Measurements from ENCODE around the gene C20orf173. TPM values are rescaled to one million over a fixed set of nuclear protein-coding genes. Genes with fewer than 3 reads are reported as not detected.
A peak's percentile ranks its signal among the peaks of the same experiment; 100 is the strongest.
"Not testable (repeated sequence)": the region's sequence is repeated elsewhere in the genome, so short reads cannot be mapped to it uniquely, and the experiment has no call there.

C20orf173 gene
- total RNA-seq, 1 donor from 2014 or later = not detected

- Histone ChIP-seq H3K27me3 (ENCODE audit: low read depth) (no peaks in the 10 kb centered on the region), H3K27ac (no peak overlapping the region), H3K4me1 (no peaks in the 10 kb centered on the region), H3K4me3 (no peak overlapping the region), H3K36me3 (peaks cover 94% of the 10 kb centered on the region), H3K9me3 (no peaks in the 10 kb centered on the region)
- intact Hi-C loops (cut with DNase I) = no loop called here
- DNase-seq (no peak), ATAC-seq (no peak)
- TF ChIP-seq, protein P1, sequence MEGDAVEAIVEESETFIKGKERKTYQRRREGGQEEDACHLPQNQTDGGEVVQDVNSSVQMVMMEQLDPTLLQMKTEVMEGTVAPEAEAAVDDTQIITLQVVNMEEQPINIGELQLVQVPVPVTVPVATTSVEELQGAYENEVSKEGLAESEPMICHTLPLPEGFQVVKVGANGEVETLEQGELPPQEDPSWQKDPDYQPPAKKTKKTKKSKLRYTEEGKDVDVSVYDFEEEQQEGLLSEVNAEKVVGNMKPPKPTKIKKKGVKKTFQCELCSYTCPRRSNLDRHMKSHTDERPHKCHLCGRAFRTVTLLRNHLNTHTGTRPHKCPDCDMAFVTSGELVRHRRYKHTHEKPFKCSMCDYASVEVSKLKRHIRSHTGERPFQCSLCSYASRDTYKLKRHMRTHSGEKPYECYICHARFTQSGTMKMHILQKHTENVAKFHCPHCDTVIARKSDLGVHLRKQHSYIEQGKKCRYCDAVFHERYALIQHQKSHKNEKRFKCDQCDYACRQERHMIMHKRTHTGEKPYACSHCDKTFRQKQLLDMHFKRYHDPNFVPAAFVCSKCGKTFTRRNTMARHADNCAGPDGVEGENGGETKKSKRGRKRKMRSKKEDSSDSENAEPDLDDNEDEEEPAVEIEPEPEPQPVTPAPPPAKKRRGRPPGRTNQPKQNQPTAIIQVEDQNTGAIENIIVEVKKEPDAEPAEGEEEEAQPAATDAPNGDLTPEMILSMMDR (IDR thresholded peaks at IDR 0.05) = no peak
Measured at GRCh38 chr20:35551503-35551902, 22.1 kb upstream of the C20orf173 start.

GRCh38 chr20:35547329-35547728 is 17.9 kb upstream of the C20orf173 start:
- intact Hi-C loops (cut with DNase I) = no loop called here
- no peak for DNase-seq
- H3K36me3 ChIP-seq = peaks cover 83% of the 10 kb centered on the region
- peaks cover 6% of the 10 kb centered on the region for H3K4me1 ChIP-seq
- TF ChIP-seq, protein P1 (IDR thresholded peaks at IDR 0.05) = no peak
- no peaks in the 10 kb centered on the region for H3K9me3 ChIP-seq
- no peak overlapping the region for H3K27ac ChIP-seq
- ATAC-seq = no peak
- no peaks in the 10 kb centered on the region for H3K27me3 ChIP-seq (ENCODE audit: low read depth)
- no peak overlapping the region for H3K4me3 ChIP-seq

DNA sequence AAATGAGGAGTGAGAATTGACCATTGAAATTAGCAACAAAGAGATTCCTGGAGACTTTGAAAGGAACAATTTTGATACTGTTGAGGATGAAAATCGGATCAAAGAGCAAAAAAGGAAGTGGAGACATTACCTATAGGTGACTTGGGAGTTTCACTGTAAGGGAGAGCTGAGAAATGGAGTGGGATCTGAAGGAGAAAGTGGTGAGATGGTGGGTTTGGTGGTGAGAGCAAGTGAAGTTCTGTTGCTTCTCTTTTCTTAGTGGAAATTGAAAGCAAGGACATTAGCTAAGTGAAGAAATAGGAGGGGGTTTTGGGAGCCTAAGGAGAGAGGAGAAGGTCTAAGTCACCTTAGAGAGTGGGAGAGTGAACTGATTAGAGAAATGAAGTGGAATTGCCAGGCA is 16.7 kb upstream of the C20orf173 start:
- peaks cover 71% of the 10 kb centered on the region for H3K36me3 ChIP-seq
- H3K27ac ChIP-seq = no peak overlapping the region
- DNase-seq = no peak
- no peak for ATAC-seq
- no peak overlapping the region for H3K4me3 ChIP-seq
- TF ChIP-seq, protein P1 (IDR thresholded peaks at IDR 0.05) = no peak
- intact Hi-C loops (cut with DNase I) = no loop called here
- H3K9me3 ChIP-seq = no peaks in the 10 kb centered on the region
- H3K4me1 ChIP-seq = peaks cover 13% of the 10 kb centered on the region
- no peaks in the 10 kb centered on the region for H3K27me3 ChIP-seq (ENCODE audit: low read depth)

DNA sequence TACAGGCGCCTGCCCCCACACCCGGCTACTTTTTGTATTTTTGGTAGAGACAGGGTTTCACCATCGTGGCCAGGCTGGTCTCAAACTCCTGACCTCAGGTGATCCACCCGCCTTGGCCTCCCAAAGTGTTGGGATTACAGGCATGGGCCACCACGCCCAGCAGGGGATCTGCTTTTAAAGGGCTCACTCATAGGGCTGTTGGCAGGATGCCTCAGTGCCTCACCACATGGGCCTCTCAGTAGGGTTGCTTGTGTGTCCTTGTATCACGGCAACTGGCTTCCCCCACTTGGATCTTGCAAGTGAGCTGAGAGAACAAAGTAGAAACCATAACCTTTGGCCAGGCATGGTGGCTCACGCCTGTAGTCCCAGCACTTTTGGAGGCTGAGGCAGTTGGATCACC is 15.5 kb upstream of the C20orf173 start:
- intact Hi-C loops (cut with DNase I); H3K4me3 ChIP-seq; H3K27me3 ChIP-seq (ENCODE audit: low read depth); H3K27ac ChIP-seq; H3K9me3 ChIP-seq; ATAC-seq; DNase-seq: not testable (repeated sequence)
- peaks cover 59% of the 10 kb centered on the region for H3K36me3 ChIP-seq
- H3K4me1 ChIP-seq = peaks cover 15% of the 10 kb centered on the region

DNA sequence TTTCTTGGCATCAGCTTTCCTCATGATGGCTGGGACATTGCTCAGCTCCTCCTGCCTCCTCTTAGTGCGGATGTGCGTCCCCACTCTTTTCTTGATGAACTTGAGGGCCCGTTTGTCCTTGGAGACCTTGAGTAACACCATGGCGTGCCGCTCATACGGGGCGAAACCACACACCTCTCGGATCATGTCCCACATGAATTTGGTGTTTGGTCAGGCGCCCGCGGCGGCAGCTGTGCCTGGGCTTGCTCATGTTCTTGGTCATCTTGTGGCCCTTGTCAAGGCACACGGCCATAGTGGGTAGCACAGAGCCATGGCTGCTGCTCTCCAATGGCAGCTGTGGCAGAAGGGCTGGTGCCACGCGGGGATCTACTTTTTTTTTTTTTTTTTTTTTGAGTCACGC is 15.0 kb upstream of the C20orf173 start:
- ATAC-seq = no peak
- H3K27me3 ChIP-seq (ENCODE audit: low read depth) = no peaks in the 10 kb centered on the region
- peaks cover 54% of the 10 kb centered on the region for H3K36me3 ChIP-seq
- H3K27ac ChIP-seq = no peak overlapping the region
- intact Hi-C loops (cut with DNase I) = no loop called here
- no peaks in the 10 kb centered on the region for H3K9me3 ChIP-seq
- no peak overlapping the region for H3K4me3 ChIP-seq
- TF ChIP-seq, protein P1 (IDR thresholded peaks at IDR 0.05) = no peak
- H3K4me1 ChIP-seq = peaks cover 18% of the 10 kb centered on the region
- no peak for DNase-seq

DNA sequence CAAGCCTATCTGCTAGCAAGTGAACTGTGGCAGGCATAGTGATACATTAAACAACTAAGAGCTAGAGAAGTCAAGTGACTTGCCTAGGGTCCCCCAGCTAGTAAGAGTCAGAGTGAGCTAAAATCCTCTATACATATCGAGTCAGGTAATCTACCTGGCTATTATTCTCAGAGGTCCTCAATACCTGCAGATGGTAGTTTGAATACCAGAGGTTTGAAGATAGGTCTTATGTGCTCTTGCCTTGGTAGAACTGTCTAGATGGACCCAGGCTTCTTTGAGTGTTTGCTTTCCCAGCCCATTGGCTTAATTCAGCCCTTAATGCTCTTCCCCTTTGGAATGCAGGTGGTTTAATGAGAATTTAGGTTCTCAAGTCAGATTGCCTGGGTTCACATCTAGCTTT is 13.5 kb upstream of the C20orf173 start:
- H3K9me3 ChIP-seq = no peaks in the 10 kb centered on the region
- H3K4me1 ChIP-seq = peaks cover 18% of the 10 kb centered on the region
- H3K27me3 ChIP-seq (ENCODE audit: low read depth) = no peaks in the 10 kb centered on the region
- intact Hi-C loops (cut with DNase I) = no loop called here
- TF ChIP-seq, protein P1 (IDR thresholded peaks at IDR 0.05) = no peak
- peaks cover 40% of the 10 kb centered on the region for H3K36me3 ChIP-seq
- DNase-seq (no peak), ATAC-seq (no peak)
- H3K27ac ChIP-seq = peak overlapping the region; percentile 80
- peak overlapping the region; percentile 87 for H3K4me3 ChIP-seq

All from lower lobe of right lung (tissue), 2 donors.